IPS-18a (cell line): Measurements from ENCODE around the gene TMEM9B.
"Not testable (repeated sequence)": the region's sequence is repeated elsewhere in the genome, so short reads cannot be mapped to it uniquely, and the experiment has no call there.

Experiments
- H3K27ac ChIP-seq: one replicate; pipeline ENCODE4 v1.5.1; 2013; ENCODE audit warnings: low read length
- H3K27me3 ChIP-seq: one replicate; pipeline ENCODE4 v1.6.1; 2013; ENCODE audit warnings: mild to moderate bottlenecking, low read length; ENCODE audit not compliant: control insufficient read depth, insufficient read depth
- H3K36me3 ChIP-seq: one replicate; pipeline ENCODE4 v1.6.1; 2013; ENCODE audit warnings: low read depth, low read length; ENCODE audit not compliant: control insufficient read depth
- H3K4me1 ChIP-seq: one replicate; pipeline ENCODE4 v1.6.1; 2013; ENCODE audit warnings: low read depth, low read length; ENCODE audit not compliant: control insufficient read depth
- H3K4me3 ChIP-seq: one replicate; pipeline ENCODE4 v1.5.1; 2013; ENCODE audit warnings: low read length
- H3K9ac ChIP-seq: one replicate; pipeline ENCODE4 v1.6.1; 2013; ENCODE audit warnings: mild to moderate bottlenecking, low read length, moderate library complexity
- H3K9me3 ChIP-seq: one replicate; pipeline ENCODE4 v1.6.1; 2013; ENCODE audit warnings: low read depth, low read length; ENCODE audit not compliant: control insufficient read depth

TMEM9B gene

GRCh38 chr11:8941341-8942103 is 22.7 kb downstream of the TMEM9B start:
- Histone ChIP-seq H3K4me3 (no peak overlapping the region), H3K9me3 (no peaks in the 10 kb centered on the region), H3K36me3 (no peaks in the 10 kb centered on the region), H3K9ac (no peak overlapping the region), H3K27me3 (no peaks in the 10 kb centered on the region), H3K4me1 (no peaks in the 10 kb centered on the region), H3K27ac (no peak overlapping the region)

- H3K27ac ChIP-seq, result no peak overlapping the region
- no peaks in the 10 kb centered on the region for H3K36me3 ChIP-seq
- H3K4me1 ChIP-seq, result no peaks in the 10 kb centered on the region
- no peaks in the 10 kb centered on the region for H3K27me3 ChIP-seq
- H3K4me3 ChIP-seq, result no peak overlapping the region
- H3K9me3 ChIP-seq, result no peaks in the 10 kb centered on the region
- no peak overlapping the region for H3K9ac ChIP-seq
Observed at GRCh38 chr11:8937659-8938058, 26.6 kb downstream of the TMEM9B start.

GRCh38 chr11:8937159-8937558 is 27.1 kb downstream of the TMEM9B start:
- Histone ChIP-seq H3K36me3 (no peaks in the 10 kb centered on the region), H3K4me3 (no peak overlapping the region), H3K27me3 (no peaks in the 10 kb centered on the region), H3K9ac (no peak overlapping the region), H3K4me1 (no peaks in the 10 kb centered on the region), H3K27ac (no peak overlapping the region), H3K9me3 (no peaks in the 10 kb centered on the region)

GRCh38 chr11:8935789-8936188 is 28.5 kb downstream of the TMEM9B start:
- not testable (repeated sequence) for H3K9me3 ChIP-seq, H3K27ac ChIP-seq, H3K9ac ChIP-seq, H3K36me3 ChIP-seq, H3K4me1 ChIP-seq, H3K4me3 ChIP-seq, H3K27me3 ChIP-seq

GRCh38 chr11:8934742-8935488 is 29.3 kb downstream of the TMEM9B start:
- Histone ChIP-seq H3K27ac (no peak overlapping the region), H3K27me3 (no peaks in the 10 kb centered on the region), H3K4me3 (no peak overlapping the region), H3K36me3 (no peaks in the 10 kb centered on the region), H3K4me1 (no peaks in the 10 kb centered on the region), H3K9me3 (no peaks in the 10 kb centered on the region), H3K9ac (no peak overlapping the region)

GRCh38 chr11:8933931-8934330 is 30.3 kb downstream of the TMEM9B start:
- H3K4me3 ChIP-seq, result no peak overlapping the region
- no peaks in the 10 kb centered on the region for H3K4me1 ChIP-seq
- H3K9ac ChIP-seq, result no peak overlapping the region
- no peaks in the 10 kb centered on the region for H3K27me3 ChIP-seq
- no peak overlapping the region for H3K27ac ChIP-seq
- H3K9me3 ChIP-seq, result no peaks in the 10 kb centered on the region
- no peaks in the 10 kb centered on the region for H3K36me3 ChIP-seq

- no peak within 1 kb of the TSS for H3K9ac ChIP-seq
- H3K9me3 ChIP-seq, result no peaks in the 10 kb centered on the region
- H3K4me3 ChIP-seq, result no peak within 1 kb of the TSS
- H3K27ac ChIP-seq, result no peak within 1 kb of the TSS
- H3K4me1 ChIP-seq, result no peaks in the 10 kb centered on the region
- no peaks in the 10 kb centered on the region for H3K36me3 ChIP-seq
- no peaks in the 10 kb centered on the region for H3K27me3 ChIP-seq
Observed at GRCh38 chr11:8932564-8933180, 31.6 kb downstream of the TMEM9B start, which contains the start of gene C11orf16. TSS of gene C11orf16 (minus strand) at chr11:8932947. CDS start at chr11:8932308, 639 bp downstream.

- Histone ChIP-seq H3K27ac (no peak overlapping the region), H3K9me3 (no peaks in the 10 kb centered on the region), H3K9ac (no peak overlapping the region)
Observed at GRCh38 chr11:8930456-8931175, 33.6 kb downstream of the TMEM9B start.

GRCh38 chr11:8928981-8929615 is 35.1 kb downstream of the TMEM9B start:
- Histone ChIP-seq H3K4me3 (no peak overlapping the region), H3K27ac (no peak overlapping the region), H3K4me1 (no peaks in the 10 kb centered on the region), H3K9me3 (no peaks in the 10 kb centered on the region), H3K36me3 (peaks cover 6% of the 10 kb centered on the region), H3K9ac (no peak overlapping the region), H3K27me3 (no peaks in the 10 kb centered on the region)

More at GRCh38 chr11:8930456-8931175, 33.6 kb downstream of the TMEM9B start:
- Histone ChIP-seq H3K27me3 (no peaks in the 10 kb centered on the region), H3K4me1 (no peaks in the 10 kb centered on the region), H3K4me3 (no peak overlapping the region), H3K36me3 (no peaks in the 10 kb centered on the region)

GRCh38 chr11:8928205-8928604 is 36.0 kb downstream of the TMEM9B start:
- Histone ChIP-seq H3K4me3 (no peak overlapping the region), H3K36me3 (peaks cover 9% of the 10 kb centered on the region), H3K27ac (no peak overlapping the region), H3K27me3 (no peaks in the 10 kb centered on the region), H3K9me3 (no peaks in the 10 kb centered on the region), H3K4me1 (no peaks in the 10 kb centered on the region), H3K9ac (no peak overlapping the region)

- Histone ChIP-seq H3K4me1 (no peaks in the 10 kb centered on the region), H3K27me3 (no peaks in the 10 kb centered on the region), H3K4me3 (no peak overlapping the region), H3K9ac (no peak overlapping the region), H3K27ac (no peak overlapping the region), H3K9me3 (no peaks in the 10 kb centered on the region), H3K36me3 (peaks cover 15% of the 10 kb centered on the region)
Observed at GRCh38 chr11:8927233-8927632, 37.0 kb downstream of the TMEM9B start.
